GM19043 (cell line): ENCODE results near the gene EFR3B.
"Not testable (repeated sequence)": the region's sequence is repeated elsewhere in the genome, so short reads cannot be mapped to it uniquely, and the experiment has no call there.

ENCODE experiments used
- ATAC-seq: cut with Tn5 transposase; IDR thresholded peaks from one replicate; pipeline ENCODE4 v1.9.1; 2021; ENCODE audit warnings: low read depth; ENCODE audit not compliant: unreplicated experiment

Gene EFR3B

DNA sequence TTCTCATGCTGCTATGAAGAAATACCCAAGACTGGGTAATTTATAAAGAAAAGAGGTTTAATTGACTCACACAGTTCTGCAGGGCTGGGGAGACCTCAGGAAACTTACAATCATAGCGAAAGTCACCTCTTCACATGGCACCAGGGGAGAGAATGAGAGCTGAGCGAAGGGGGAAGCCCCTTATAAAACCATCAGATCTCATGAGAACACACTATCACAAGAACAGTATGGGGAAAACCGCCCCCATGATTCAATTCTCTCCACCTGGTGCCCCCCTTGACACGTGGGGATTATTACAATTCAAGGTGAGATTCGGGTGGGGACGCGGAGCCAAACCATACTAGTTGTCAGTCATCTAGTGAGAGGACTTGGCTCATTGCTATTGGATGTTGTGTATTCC lies 60.5 kb downstream of the EFR3B start:
- ATAC-seq = not testable (repeated sequence)

GRCh38 chr2:25103287-25103871 lies 61.5 kb downstream of the EFR3B start:
- no peak for ATAC-seq

DNA sequence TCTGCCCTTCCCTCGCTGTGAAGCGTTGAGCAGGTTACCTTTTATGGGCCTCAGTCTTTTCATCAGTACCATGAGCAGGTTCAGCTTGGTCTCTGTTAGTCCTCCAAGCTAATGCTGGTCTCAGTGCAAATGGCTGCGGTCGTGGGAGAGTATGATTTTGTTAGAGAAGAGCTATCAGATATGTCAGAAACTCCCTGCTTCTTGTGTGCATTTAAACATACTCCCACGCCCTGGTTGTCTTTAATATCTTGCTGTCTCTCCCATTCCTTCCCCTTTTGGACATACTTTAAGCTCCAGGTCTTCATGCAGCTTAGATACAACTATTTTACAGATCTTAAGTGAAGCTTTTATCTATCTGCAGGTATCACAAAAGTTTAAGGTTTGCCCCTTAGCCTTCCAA lies 62.9 kb downstream of the EFR3B start:
- ATAC-seq = no peak

GRCh38 chr2:25105336-25106085 lies 63.6 kb downstream of the EFR3B start:
- no peak for ATAC-seq

GRCh38 chr2:25109822-25110221 lies 67.9 kb downstream of the EFR3B start:
- ATAC-seq = no peak

DNA sequence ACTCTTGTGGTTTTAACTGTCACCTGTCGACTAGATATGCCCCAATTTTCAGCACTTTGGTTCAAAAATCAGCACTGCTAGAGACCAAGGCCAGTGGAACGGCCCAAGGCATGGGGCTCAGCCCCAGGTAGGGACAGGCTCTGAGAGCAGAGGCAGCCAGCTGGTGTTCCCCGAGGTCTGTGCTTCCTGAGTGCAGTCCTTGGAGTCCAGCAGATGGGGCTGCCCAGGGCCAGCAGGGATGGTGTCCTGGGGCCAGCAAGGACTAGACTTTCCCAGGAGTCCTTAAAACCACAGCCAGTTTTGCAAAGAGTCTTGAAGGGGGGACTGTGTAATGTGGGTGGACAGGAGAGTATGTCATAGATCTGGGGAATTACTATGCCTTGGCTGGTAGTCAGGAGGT lies 70.2 kb downstream of the EFR3B start:
- ATAC-seq = no peak

DNA sequence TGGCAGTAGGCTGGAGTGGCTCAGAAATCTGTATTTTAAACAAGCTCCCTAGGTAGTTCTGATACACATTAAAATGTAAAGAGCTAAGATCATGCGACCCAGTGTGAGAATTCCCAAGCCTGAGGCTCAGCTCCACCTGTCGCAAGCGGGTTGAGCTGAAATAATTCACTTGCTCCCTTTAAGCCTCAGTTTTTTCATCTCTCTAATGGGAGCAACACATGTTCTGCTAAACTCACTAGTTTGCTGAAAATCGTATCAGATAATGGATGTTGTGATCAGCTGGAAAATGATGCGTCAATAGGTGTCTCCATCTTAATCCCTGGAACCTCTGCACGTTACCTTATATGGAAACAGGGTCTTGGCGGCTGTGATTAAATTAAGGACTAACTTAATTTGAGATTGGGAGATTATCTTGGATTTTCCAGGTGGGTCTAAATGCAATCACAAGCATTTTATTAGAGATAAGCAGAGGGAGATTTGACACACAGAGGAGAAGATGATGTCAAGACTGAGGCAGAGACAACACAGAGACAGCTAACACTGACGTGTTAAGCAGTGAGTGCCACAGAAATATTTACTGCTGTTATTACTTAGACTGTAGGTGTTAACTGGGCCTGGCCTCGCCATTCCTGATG lies 73.5 kb downstream of the EFR3B start:
- no peak for ATAC-seq

GRCh38 chr2:25115902-25116301 lies 74.0 kb downstream of the EFR3B start:
- no peak for ATAC-seq

DNA sequence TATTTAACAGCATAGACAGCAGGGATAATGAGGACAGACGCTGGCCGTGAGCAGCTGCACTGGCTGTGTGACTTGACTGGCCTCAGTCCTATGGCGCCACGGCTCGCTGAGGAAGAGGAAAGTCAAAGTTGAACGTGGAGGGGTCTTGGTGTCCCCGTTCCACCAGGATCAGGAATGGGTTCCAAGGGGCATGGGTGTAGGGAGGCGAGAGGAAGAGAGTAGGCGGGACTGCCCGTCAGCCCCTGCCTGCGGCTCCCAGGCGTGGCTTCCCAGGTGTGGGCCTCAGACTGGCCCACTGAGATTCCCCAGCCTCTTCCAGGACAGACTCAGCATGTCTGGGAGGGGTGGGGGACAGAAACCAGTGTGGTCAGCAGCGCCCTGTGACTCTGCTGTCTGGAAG lies 75.1 kb downstream of the EFR3B start:
- no peak for ATAC-seq

DNA sequence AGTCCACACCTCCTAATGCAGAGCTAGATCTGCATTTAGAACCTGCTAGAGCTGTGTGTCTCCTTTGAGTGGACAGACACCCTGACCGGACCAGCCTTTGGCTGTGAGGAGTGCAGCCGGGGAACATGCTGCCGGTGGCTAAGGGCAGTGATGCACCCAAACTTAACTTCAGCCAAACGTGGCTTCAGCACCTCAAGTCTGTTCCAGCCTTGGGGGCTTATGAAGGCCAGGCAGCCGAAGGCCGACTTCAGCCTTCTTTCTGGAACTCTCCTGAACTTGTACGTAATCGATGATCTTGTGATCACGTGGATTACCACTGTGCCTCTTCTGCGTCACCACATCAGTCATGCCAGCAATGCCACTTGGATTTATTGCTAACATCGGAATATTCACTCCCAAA lies 77.4 kb downstream of the EFR3B start:
- no peak for ATAC-seq

DNA sequence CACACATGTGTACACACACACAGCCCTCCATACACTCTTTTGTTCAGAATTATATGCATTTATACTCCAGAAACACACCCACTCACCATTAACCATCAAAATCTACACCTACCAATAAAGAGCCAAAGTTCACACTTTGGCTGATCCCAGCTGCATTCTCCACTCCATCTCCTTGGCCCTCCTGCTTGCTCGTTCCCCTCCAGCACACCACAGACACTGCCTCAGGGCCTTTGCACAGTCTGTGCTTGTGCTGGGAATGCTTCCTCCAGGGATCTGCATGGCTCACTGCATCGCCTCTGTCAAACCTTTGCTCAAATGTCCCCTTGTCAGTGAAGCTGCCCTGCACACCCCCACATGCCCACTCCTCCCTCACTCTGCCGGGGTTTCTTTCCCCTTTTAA lies 80.5 kb downstream of the EFR3B start:
- no peak for ATAC-seq

- ATAC-seq = no peak
Measured at GRCh38 chr2:25123682-25124081, 81.8 kb downstream of the EFR3B start.

- no peak for ATAC-seq
Measured at GRCh38 chr2:25125189-25125588, 83.3 kb downstream of the EFR3B start.

GRCh38 chr2:25125976-25126375 lies 84.1 kb downstream of the EFR3B start:
- ATAC-seq = no peak

- not testable (repeated sequence) for ATAC-seq
Measured at GRCh38 chr2:25127071-25127470, 85.2 kb downstream of the EFR3B start.

- no peak for ATAC-seq
Measured at GRCh38 chr2:25127646-25128045, 85.8 kb downstream of the EFR3B start.

- ATAC-seq = no peak
Measured at GRCh38 chr2:25129901-25130520, 88.1 kb downstream of the EFR3B start.

DNA sequence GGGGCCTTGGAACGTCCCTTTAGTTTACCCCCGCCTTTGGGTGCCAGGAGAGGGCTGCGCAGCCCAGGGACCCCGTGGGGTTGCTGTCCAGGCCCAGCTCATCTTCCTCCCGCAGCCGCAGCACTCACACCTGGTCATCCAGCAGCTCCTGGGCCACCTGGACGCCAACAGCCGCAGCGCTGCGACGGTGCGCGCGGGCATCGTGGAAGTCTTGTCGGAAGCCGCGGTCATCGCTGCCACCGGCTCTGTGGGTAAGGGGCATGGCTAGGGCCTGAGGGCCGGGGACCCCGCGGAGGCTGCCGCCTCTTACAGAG lies 89.3 kb downstream of the EFR3B start:
- ATAC-seq = no peak

DNA sequence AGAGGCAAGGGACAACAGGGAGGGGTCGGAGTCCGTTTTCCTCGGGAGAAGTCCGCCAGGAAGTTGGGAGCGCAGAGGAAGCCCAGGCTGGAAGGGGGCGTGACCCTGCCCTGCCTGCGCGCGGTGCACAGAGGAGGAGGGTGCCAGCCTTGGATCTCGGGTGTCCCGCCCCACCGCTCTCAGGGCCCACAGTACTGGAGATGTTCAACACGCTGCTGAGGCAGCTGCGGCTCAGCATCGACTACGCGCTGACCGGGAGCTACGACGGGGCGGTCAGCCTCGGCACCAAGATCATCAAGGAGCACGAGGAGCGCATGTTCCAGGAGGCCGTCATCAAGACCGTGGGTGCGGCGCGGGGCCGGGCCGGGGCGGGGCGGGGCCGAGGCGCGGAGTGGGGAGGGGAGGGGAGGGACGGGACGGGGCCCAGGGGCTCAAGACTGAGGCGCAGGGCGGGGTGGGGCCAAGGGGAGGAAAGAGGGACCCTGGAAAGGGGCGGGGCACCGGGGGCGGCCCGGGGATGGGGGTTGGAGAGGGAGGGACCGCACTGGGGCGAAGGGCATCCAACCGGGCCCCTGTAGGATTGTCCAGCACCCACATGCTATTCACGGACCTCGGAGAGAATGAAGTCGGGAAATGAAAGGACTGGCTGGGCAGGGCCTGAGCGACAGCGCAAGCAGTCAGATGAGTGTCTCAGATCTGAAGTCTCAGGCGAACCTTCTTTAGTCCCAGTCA lies 89.9 kb downstream of the EFR3B start:
- ATAC-seq = no peak

- ATAC-seq = no peak
Measured at GRCh38 chr2:25132299-25132635, 90.4 kb downstream of the EFR3B start.

- no peak for ATAC-seq
Measured at GRCh38 chr2:25132693-25133092, 90.8 kb downstream of the EFR3B start.
